ENCODE measurements around the gene MAGEB16. TPM values are rescaled to one million over a fixed set of nuclear protein-coding genes. Genes with fewer than 3 reads are reported as not detected.

The MAGEB16 gene
- total RNA-seq, 1 experiment from 2014 or later, result not detected

DNA sequence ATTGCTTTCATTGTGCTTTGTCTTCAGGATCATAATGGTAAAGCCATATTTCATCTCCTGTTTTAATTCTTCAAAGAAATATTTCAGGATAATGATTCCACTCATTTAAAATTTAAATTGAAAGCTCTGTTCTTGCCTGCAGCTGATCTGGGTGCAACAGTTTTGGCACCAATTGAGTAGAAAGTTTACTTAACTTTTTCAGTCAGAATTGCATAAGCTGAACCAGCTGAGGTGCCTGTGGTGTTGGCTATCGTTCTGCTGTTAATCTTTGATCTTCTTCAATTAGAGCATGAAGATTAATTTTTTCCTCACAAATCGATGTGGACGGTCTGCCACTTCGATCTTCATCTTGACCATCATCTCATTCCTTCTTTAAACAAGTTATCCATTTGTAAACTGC is 49.6 kb downstream of the MAGEB16 start:
- Histone ChIP-seq H3K36me3 (ENCODE audit: low read depth) (no peaks in the 10 kb centered on the region), H4K20me1 (ENCODE audit: insufficient read depth) (no peaks in the 10 kb centered on the region), H3F3A (ENCODE audit: insufficient read depth, low read depth) (no peaks in the 10 kb centered on the region), H3K4me3 (no peak overlapping the region), H3K79me2 (ENCODE audit: low read depth) (no peaks in the 10 kb centered on the region), H3K4me1 (replicated peaks; ENCODE audit: insufficient read depth) (no peaks in the 10 kb centered on the region), H3K27me3 (ENCODE audit: insufficient read depth, low read depth) (no peaks in the 10 kb centered on the region), H3K27ac (no peak overlapping the region), H2AFZ (no peak overlapping the region), H3K9me2 (ENCODE audit: insufficient read depth) (no peaks in the 10 kb centered on the region), H3K9me3 (ENCODE audit: insufficient read depth, low read depth) (no peaks in the 10 kb centered on the region), H3K4me2 (no peak overlapping the region)
- no peak for DNase-seq
- intact Hi-C loops (cut with micrococcal nuclease; ENCODE audit: unreplicated experiment), result no loop called here
- ChIA-PET CTCF (no interaction called here), POLR2A (ENCODE audit: unreplicated experiment) (no interaction called here)
- no TSS peak for BruUV-seq (replicated peaks)
- TF ChIP-seq EZH2 (IDR thresholded peaks at IDR 0.05; ENCODE audit: low read depth), result no peak
- TF ChIP-seq, protein P1, sequence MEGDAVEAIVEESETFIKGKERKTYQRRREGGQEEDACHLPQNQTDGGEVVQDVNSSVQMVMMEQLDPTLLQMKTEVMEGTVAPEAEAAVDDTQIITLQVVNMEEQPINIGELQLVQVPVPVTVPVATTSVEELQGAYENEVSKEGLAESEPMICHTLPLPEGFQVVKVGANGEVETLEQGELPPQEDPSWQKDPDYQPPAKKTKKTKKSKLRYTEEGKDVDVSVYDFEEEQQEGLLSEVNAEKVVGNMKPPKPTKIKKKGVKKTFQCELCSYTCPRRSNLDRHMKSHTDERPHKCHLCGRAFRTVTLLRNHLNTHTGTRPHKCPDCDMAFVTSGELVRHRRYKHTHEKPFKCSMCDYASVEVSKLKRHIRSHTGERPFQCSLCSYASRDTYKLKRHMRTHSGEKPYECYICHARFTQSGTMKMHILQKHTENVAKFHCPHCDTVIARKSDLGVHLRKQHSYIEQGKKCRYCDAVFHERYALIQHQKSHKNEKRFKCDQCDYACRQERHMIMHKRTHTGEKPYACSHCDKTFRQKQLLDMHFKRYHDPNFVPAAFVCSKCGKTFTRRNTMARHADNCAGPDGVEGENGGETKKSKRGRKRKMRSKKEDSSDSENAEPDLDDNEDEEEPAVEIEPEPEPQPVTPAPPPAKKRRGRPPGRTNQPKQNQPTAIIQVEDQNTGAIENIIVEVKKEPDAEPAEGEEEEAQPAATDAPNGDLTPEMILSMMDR (conservative IDR thresholded peaks at IDR 0.05), result no peak

Other genes with a start within 250 kb of the MAGEB16 start
- not detected in 2 replicates for gene CFAP47, start 121.4 kb downstream of the MAGEB16 start, total RNA-seq (2021)